Uterus (tissue), 2 donors: ENCODE data around the gene PLK5.

ENCODE experiments used
- CTCF ChIP-seq, 4 experiments: fragments of 200-600 bp in 2 of 4; fragments of 450-650 bp in 2 of 4; sonication (generic) in 2 of 4; IDR thresholded peaks; one replicate each; pipeline ENCODE4 v1.5.1; 2016 to 2019; ENCODE audit warnings: antibody characterized with exemption in 4 of 4, mild to moderate bottlenecking in 2 of 4, moderate library complexity in 1 of 4
- POLR2A ChIP-seq, 2 donors: fragments of 450-650 bp; IDR thresholded peaks; one replicate each; pipeline ENCODE4 v1.6.1; 2016; ENCODE audit warnings: antibody characterized with exemption in 2 of 2, mild to moderate bottlenecking in 1 of 2, moderate library complexity in 1 of 2

- TF ChIP-seq CTCF (IDR thresholded peaks at IDR 0.05) (no peak), POLR2A (IDR thresholded peaks at IDR 0.05) (no peak)
These were observed 52.6 kb downstream of the PLK5 start for GRCh38 chr19:1576242-1577089.
